ENCODE results near the gene ZBTB2.
A peak's percentile ranks its signal among the peaks of the same experiment; 100 is the strongest.

ZBTB2 gene

DNA sequence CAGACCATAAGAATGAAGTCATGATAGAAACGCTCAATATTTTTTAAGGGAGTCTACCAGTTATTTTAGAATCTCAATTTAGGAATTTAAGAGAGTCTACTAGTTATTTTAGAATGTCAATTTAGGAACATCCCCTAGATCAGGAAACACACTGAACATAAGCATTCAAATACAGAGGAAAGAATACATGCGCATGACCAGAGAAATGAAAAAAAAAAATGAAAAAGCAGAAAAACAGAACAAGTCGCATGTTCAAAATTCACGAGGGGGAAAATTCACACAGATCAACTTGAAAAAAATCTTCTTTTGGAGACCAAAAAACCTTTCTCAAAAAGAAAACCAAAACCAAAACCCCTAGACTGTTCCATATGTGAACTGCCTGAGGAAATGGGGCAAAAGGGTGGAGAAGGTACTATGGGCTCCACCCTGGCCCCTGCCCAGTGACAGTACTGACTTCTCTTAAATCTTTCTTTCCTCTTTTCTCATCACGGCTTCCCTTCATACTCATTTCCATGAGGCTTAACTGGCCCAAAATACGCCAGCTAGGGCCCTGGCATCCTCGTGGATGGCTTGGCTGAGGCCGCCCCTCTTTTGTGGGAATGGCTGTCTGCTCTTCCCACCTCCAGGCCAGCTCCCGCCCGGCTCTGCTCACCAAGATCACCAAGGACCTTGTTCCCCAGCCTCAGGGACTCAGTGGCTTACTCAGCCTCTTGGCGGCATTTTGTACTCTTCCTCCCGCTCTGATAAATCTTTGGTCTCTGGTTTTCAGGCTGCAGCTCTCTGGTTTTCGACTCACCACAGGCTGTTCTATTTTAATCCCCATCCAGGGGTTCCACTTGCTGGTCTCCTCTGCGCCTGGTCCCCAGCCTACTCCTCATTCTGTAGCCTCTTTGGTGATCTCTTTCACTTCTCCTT lies 11.2 kb downstream of the ZBTB2 start:
- H2AFZ ChIP-seq (ENCODE audit: low read length), result no peak overlapping the region
- no peaks in the 10 kb centered on the region; the same call in 1 of the 2 replicates for H3K9me3 ChIP-seq (ENCODE audit: low read length)
- no peak overlapping the region; the same call in 1 of the 2 replicates for H3K4me2 ChIP-seq (ENCODE audit: low read length)
- peaks cover 23% of the 10 kb centered on the region for H3K4me1 ChIP-seq (ENCODE audit: insufficient read depth, low read length, severe bottlenecking)
- H4K20me1 ChIP-seq (ENCODE audit: insufficient read depth, low read length), result no peaks in the 10 kb centered on the region
- TF ChIP-seq EZH2 (IDR thresholded peaks at IDR 0.05; ENCODE audit: borderline replicate concordance, low read length), result no peak
- TF ChIP-seq, protein P1, sequence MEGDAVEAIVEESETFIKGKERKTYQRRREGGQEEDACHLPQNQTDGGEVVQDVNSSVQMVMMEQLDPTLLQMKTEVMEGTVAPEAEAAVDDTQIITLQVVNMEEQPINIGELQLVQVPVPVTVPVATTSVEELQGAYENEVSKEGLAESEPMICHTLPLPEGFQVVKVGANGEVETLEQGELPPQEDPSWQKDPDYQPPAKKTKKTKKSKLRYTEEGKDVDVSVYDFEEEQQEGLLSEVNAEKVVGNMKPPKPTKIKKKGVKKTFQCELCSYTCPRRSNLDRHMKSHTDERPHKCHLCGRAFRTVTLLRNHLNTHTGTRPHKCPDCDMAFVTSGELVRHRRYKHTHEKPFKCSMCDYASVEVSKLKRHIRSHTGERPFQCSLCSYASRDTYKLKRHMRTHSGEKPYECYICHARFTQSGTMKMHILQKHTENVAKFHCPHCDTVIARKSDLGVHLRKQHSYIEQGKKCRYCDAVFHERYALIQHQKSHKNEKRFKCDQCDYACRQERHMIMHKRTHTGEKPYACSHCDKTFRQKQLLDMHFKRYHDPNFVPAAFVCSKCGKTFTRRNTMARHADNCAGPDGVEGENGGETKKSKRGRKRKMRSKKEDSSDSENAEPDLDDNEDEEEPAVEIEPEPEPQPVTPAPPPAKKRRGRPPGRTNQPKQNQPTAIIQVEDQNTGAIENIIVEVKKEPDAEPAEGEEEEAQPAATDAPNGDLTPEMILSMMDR (IDR thresholded peaks at IDR 0.05; ENCODE audit: low read length), result no peak
- no peaks in the 10 kb centered on the region for H3K9me2 ChIP-seq (ENCODE audit: low read depth, low read length)
- H3F3A ChIP-seq (ENCODE audit: insufficient read depth, low read length), result no peaks in the 10 kb centered on the region
- H3K27ac ChIP-seq (ENCODE audit: low read depth, low read length, poor library complexity, severe bottlenecking), result peak overlapping the region; percentile 10
- no peak overlapping the region for H3K4me3 ChIP-seq (ENCODE audit: low read depth, low read length, poor library complexity, severe bottlenecking)
- peaks cover 5% of the 10 kb centered on the region for H3K36me3 ChIP-seq (ENCODE audit: insufficient read depth, low read length)
- H3K9ac ChIP-seq (ENCODE audit: low read length), result no peak overlapping the region
- H3K27me3 ChIP-seq (ENCODE audit: insufficient read depth, low read length), result no peaks in the 10 kb centered on the region
- peaks cover 82% of the 10 kb centered on the region for H3K79me2 ChIP-seq (ENCODE audit: insufficient read depth, low read length)

DNA sequence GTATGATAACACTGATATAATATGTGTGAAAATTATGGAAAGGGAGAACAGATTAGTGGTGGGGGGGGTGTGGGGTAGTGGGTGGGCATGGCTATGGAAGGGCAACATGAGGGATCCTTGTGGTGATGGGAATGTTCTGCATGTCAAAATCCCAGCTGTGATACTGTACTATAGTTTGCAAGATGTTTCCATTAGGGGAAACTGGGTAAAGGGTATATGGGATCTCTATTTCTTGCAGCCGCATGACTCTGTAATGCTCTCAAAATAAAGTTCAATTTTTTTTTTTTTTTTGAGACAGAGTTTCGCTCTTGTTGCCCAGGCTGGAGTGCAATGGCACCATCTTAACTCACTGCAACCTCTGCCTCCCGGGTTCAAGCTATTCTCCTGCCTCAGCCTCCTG lies 14.3 kb downstream of the ZBTB2 start:
- Histone ChIP-seq H3K4me3 (ENCODE audit: low read depth, low read length, poor library complexity, severe bottlenecking) (no peak overlapping the region), H3K4me1 (ENCODE audit: insufficient read depth, low read length, severe bottlenecking) (peaks cover 23% of the 10 kb centered on the region), H4K20me1 (ENCODE audit: insufficient read depth, low read length) (no peaks in the 10 kb centered on the region), H3K27ac (ENCODE audit: low read depth, low read length, poor library complexity, severe bottlenecking) (no peak overlapping the region), H3K79me2 (ENCODE audit: insufficient read depth, low read length) (peaks cover 76% of the 10 kb centered on the region), H3F3A (ENCODE audit: insufficient read depth, low read length) (no peaks in the 10 kb centered on the region), H3K9me3 (ENCODE audit: low read length) (no peaks in the 10 kb centered on the region; the same call in 1 of the 2 replicates), H3K9me2 (ENCODE audit: low read depth, low read length) (no peaks in the 10 kb centered on the region), H3K9ac (ENCODE audit: low read length) (no peak overlapping the region), H3K36me3 (ENCODE audit: insufficient read depth, low read length) (peaks cover 9% of the 10 kb centered on the region), H2AFZ (ENCODE audit: low read length) (no peak overlapping the region), H3K4me2 (ENCODE audit: low read length) (no peak overlapping the region), H3K27me3 (ENCODE audit: insufficient read depth, low read length) (no peaks in the 10 kb centered on the region)
- TF ChIP-seq EZH2 (IDR thresholded peaks at IDR 0.05; ENCODE audit: borderline replicate concordance, low read length), result no peak
- TF ChIP-seq, protein P1 (IDR thresholded peaks at IDR 0.05; ENCODE audit: low read length), result no peak

DNA sequence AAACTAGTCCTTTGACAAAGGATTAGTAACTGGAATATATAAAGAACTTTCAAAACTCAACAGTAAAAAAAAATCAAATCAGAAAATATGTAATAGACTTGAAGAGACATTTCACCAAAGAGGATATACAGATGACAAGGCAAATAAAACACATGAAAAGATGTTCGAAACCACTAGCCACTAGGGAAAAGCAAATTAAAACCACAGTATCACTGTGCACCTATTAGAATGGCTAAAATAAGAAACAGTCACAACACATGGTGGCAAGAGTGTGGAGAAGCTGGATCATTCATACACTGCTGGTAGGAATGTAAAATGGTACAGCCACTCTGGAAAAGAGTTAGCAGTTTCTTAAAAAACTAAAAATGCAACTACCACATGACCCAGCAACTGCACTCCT lies 14.9 kb downstream of the ZBTB2 start:
- Histone ChIP-seq H3K27ac (ENCODE audit: low read depth, low read length, poor library complexity, severe bottlenecking) (no peak overlapping the region), H2AFZ (ENCODE audit: low read length) (no peak overlapping the region), H3K9ac (ENCODE audit: low read length) (no peak overlapping the region), H3K4me1 (ENCODE audit: insufficient read depth, low read length, severe bottlenecking) (peaks cover 23% of the 10 kb centered on the region), H3K79me2 (ENCODE audit: insufficient read depth, low read length) (peaks cover 69% of the 10 kb centered on the region), H3F3A (ENCODE audit: insufficient read depth, low read length) (no peaks in the 10 kb centered on the region), H3K36me3 (ENCODE audit: insufficient read depth, low read length) (peaks cover 16% of the 10 kb centered on the region), H3K4me3 (ENCODE audit: low read depth, low read length, poor library complexity, severe bottlenecking) (no peak overlapping the region), H3K9me2 (ENCODE audit: low read depth, low read length) (no peaks in the 10 kb centered on the region), H3K9me3 (ENCODE audit: low read length) (no peaks in the 10 kb centered on the region; the same call in 1 of the 2 replicates), H4K20me1 (ENCODE audit: insufficient read depth, low read length) (no peaks in the 10 kb centered on the region), H3K27me3 (ENCODE audit: insufficient read depth, low read length) (no peaks in the 10 kb centered on the region), H3K4me2 (ENCODE audit: low read length) (no peak overlapping the region)
- no peak for TF ChIP-seq EZH2 (IDR thresholded peaks at IDR 0.05; ENCODE audit: borderline replicate concordance, low read length)
- TF ChIP-seq, protein P1 (IDR thresholded peaks at IDR 0.05; ENCODE audit: low read length), result no peak

All from OCI-LY1 (cell line).